ENCODE data around the gene LRP8. TPM values are rescaled to one million over a fixed set of nuclear protein-coding genes. Genes with fewer than 3 reads are reported as not detected.
A peak's percentile ranks its signal among the peaks of the same experiment; 100 is the strongest.

The LRP8 gene
- total and polyA plus RNA-seq, 10 donors: 1.7 to 14.4 (median 5.5) TPM

- WGBS, 5 donors: 83 to 95% (median 88%) methylated on average over 5 to 7 of the region's 7 CpGs
- TF ChIP-seq POLR2A (IDR thresholded peaks at IDR 0.05) (no peak), POLR2AphosphoS5 (IDR thresholded peaks at IDR 0.05) (no peak)
- TF ChIP-seq, protein P1, sequence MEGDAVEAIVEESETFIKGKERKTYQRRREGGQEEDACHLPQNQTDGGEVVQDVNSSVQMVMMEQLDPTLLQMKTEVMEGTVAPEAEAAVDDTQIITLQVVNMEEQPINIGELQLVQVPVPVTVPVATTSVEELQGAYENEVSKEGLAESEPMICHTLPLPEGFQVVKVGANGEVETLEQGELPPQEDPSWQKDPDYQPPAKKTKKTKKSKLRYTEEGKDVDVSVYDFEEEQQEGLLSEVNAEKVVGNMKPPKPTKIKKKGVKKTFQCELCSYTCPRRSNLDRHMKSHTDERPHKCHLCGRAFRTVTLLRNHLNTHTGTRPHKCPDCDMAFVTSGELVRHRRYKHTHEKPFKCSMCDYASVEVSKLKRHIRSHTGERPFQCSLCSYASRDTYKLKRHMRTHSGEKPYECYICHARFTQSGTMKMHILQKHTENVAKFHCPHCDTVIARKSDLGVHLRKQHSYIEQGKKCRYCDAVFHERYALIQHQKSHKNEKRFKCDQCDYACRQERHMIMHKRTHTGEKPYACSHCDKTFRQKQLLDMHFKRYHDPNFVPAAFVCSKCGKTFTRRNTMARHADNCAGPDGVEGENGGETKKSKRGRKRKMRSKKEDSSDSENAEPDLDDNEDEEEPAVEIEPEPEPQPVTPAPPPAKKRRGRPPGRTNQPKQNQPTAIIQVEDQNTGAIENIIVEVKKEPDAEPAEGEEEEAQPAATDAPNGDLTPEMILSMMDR (IDR thresholded peaks at IDR 0.05 in 8 of 11, conservative IDR thresholded peaks at IDR 0.05 in 3 of 11): no peak
- DNase-seq: peak; percentile 59
- no peaks in the 10 kb centered on the region for H3K4me1 ChIP-seq
- H3K4me3 ChIP-seq: no peak overlapping the region
- no peak overlapping the region for H3K27ac ChIP-seq
- H3K9me3 ChIP-seq: no peaks in the 10 kb centered on the region
- no peaks in the 10 kb centered on the region for H3K27me3 ChIP-seq (replicated peaks in 1 of 7)
- H3K36me3 ChIP-seq: no peaks in the 10 kb centered on the region
- intact Hi-C loops (cut with DNase I; ENCODE audit: low total_unique reads): no loop called here
Measured at GRCh38 chr1:53341961-53342707, 14.3 kb upstream of the LRP8 start.

- WGBS, 5 donors: 79 to 92% (median 90%) methylated on average over 5 of the region's 5 CpGs
- no peaks in the 10 kb centered on the region for H3K27me3 ChIP-seq (replicated peaks in 1 of 7)
- TF ChIP-seq POLR2A (IDR thresholded peaks at IDR 0.05): no peak
- no peak for TF ChIP-seq POLR2AphosphoS5 (IDR thresholded peaks at IDR 0.05)
- TF ChIP-seq, protein P1 (IDR thresholded peaks at IDR 0.05 in 8 of 11, conservative IDR thresholded peaks at IDR 0.05 in 3 of 11): no peak
- H3K4me1 ChIP-seq: no peaks in the 10 kb centered on the region
- intact Hi-C loops (cut with DNase I; ENCODE audit: low total_unique reads): no loop called here
- peak; percentile 44 for DNase-seq
- no peak overlapping the region for H3K4me3 ChIP-seq
- no peak overlapping the region for H3K27ac ChIP-seq
- no peaks in the 10 kb centered on the region for H3K36me3 ChIP-seq
- H3K9me3 ChIP-seq: no peaks in the 10 kb centered on the region
Measured at GRCh38 chr1:53341521-53341895, 13.6 kb upstream of the LRP8 start.

GRCh38 chr1:53340660-53341520, 13.0 kb upstream of the LRP8 start:
- no peak for DNase-seq
- H3K27ac ChIP-seq: no peak overlapping the region
- 87 to 96% (median 91%) methylated on average over 9 of the region's 9 CpGs for WGBS, 5 donors

More at GRCh38 chr1:53340660-53341520, 13.0 kb upstream of the LRP8 start:
- Histone ChIP-seq H3K36me3 (no peaks in the 10 kb centered on the region), H3K9me3 (no peaks in the 10 kb centered on the region), H3K4me3 (no peak overlapping the region), H3K27me3 (replicated peaks in 1 of 7) (no peaks in the 10 kb centered on the region), H3K4me1 (no peaks in the 10 kb centered on the region)
- TF ChIP-seq, protein P1 (IDR thresholded peaks at IDR 0.05 in 8 of 11, conservative IDR thresholded peaks at IDR 0.05 in 3 of 11): no peak
- TF ChIP-seq POLR2AphosphoS5 (IDR thresholded peaks at IDR 0.05) (no peak), POLR2A (IDR thresholded peaks at IDR 0.05) (no peak)
- intact Hi-C loops (cut with DNase I; ENCODE audit: low total_unique reads): no loop called here

All from spleen (tissue), 11 donors.